GM13977 (cell line): ENCODE measurements around the gene TSSC4.

ENCODE experiments used
- DNase-seq: peaks from one replicate; pipeline ENCODE4 v3.0.0; 2012; ENCODE audit warnings: low spot score
- CTCF ChIP-seq: IDR thresholded peaks from 2 replicates; pipeline ENCODE4 v1.5.1; 2012; ENCODE audit warnings: mild to moderate bottlenecking, control low read depth; ENCODE audit not compliant: insufficient read depth; ENCODE audit errors: extremely low read depth, missing control alignments
- in situ Hi-C: fragments of 300-500 bp; cut with MboI; formaldehyde crosslinking; loops from one replicate; pipeline ENCODE4 v1.12.0; 2022; ENCODE audit warnings: low sequenced_read_pairs, low pct_unique_long_range_greater_than_20kb, mixed read lengths, inconsistent platforms; ENCODE audit not compliant: unreplicated experiment

TSSC4 gene

GRCh38 chr11:2392241-2392959, 8.2 kb upstream of the TSSC4 start:
- TF ChIP-seq CTCF = no peak
- in situ Hi-C loops = no loop called here
- DNase-seq = no peak

- TF ChIP-seq CTCF = no peak
- DNase-seq = no peak
- in situ Hi-C loops = no loop called here
Observed at GRCh38 chr11:2393111-2393868, 7.3 kb upstream of the TSSC4 start.

GRCh38 chr11:2393941-2394817, 6.4 kb upstream of the TSSC4 start:
- DNase-seq = no peak
- no peak for TF ChIP-seq CTCF
- in situ Hi-C loops = no loop called here

- no peak for TF ChIP-seq CTCF
- in situ Hi-C loops = no loop called here
- DNase-seq = no peak
Observed at GRCh38 chr11:2394818-2395105, 5.8 kb upstream of the TSSC4 start.

- in situ Hi-C loops = no loop called here
- DNase-seq = no peak
- no peak for TF ChIP-seq CTCF
Observed at GRCh38 chr11:2395211-2395730, 5.3 kb upstream of the TSSC4 start.

- no peak for TF ChIP-seq CTCF
- in situ Hi-C loops = no loop called here
- DNase-seq = no peak
Observed at GRCh38 chr11:2395856-2396255, 4.7 kb upstream of the TSSC4 start.
